Right atrium auricular region (tissue), 2 donors: Measurements from ENCODE around the gene MED19. TPM values are rescaled to one million over a fixed set of nuclear protein-coding genes. Genes with fewer than 3 reads are reported as not detected.
A peak's percentile ranks its signal among the peaks of the same experiment; 100 is the strongest.

Experiments used
- DNase-seq: peaks from one replicate; pipeline ENCODE4 v3.0.0-alpha.2; 2019; ENCODE audit warnings: low spot score
- H3K27ac ChIP-seq, 2 donors: fragments of 200-600 bp; sonication (generic); 1 replicate in 1 of 2; 2 replicates in 1 of 2; pipeline ENCODE4 v1.5.1; 2016 to 2019
- H3K27me3 ChIP-seq, 2 donors: fragments of 200-600 bp; sonication (generic); one replicate each; pipeline versions ENCODE4 v1.5.1 to v1.6.0; 2017 to 2019
- H3K36me3 ChIP-seq: fragments of 200-600 bp; sonication (generic); one replicate; pipeline ENCODE4 v1.5.1; 2016
- H3K4me1 ChIP-seq, 2 donors: fragments of 200-600 bp; sonication (generic); one replicate each; pipeline versions ENCODE4 v1.5.1 to v1.6.0; 2017 to 2019
- H3K4me3 ChIP-seq, 2 donors: fragments of 200-600 bp; sonication (generic); 1 replicate in 1 of 2; 2 replicates in 1 of 2; pipeline ENCODE4 v1.5.1; 2017 to 2019; ENCODE audit warnings: mild to moderate bottlenecking in 1 of 2, moderate library complexity in 1 of 2
- H3K9me3 ChIP-seq, 2 donors: fragments of 200-600 bp; sonication (generic); one replicate each; pipeline ENCODE4 v1.5.1; 2019
- total RNA-seq, 2 donors: library from RNA; depleted of rRNA; stranded (reverse); fragments of >200 nt; gene quantifications; one replicate each; pipeline ENCODE4 v1.1.0, GENCODE V29; 2016
- TF ChIP-seq, protein P1 (sequence below), 2 donors: fragments of 200-600 bp; sonication (generic); IDR thresholded peaks; one replicate each; pipeline ENCODE4 v1.5.1; 2019; ENCODE audit warnings: antibody characterized with exemption in 2 of 2

The MED19 gene
- total RNA-seq, 2 donors from 2014 or later = 15.4 to 17.5 TPM

DNA sequence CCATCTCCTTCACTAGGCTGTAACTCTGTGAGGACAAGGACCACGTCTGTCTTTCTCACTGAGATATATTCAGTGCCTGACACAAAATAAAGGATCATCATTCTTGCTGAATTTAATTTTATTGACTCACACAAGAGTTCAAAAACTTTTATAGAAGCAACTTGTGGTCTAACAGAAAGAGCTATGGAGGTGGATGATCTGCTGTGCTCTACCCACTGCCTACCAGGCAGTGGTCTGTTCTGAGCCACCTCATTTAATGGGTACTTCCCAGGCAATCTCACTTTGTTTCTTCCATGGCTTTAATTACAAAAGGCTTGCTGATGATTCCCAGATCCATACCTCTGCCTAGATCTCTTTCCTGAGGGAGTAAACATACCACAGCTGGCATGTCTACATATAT is 34.9 kb upstream of the MED19 start:
- TF ChIP-seq, protein P1, sequence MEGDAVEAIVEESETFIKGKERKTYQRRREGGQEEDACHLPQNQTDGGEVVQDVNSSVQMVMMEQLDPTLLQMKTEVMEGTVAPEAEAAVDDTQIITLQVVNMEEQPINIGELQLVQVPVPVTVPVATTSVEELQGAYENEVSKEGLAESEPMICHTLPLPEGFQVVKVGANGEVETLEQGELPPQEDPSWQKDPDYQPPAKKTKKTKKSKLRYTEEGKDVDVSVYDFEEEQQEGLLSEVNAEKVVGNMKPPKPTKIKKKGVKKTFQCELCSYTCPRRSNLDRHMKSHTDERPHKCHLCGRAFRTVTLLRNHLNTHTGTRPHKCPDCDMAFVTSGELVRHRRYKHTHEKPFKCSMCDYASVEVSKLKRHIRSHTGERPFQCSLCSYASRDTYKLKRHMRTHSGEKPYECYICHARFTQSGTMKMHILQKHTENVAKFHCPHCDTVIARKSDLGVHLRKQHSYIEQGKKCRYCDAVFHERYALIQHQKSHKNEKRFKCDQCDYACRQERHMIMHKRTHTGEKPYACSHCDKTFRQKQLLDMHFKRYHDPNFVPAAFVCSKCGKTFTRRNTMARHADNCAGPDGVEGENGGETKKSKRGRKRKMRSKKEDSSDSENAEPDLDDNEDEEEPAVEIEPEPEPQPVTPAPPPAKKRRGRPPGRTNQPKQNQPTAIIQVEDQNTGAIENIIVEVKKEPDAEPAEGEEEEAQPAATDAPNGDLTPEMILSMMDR (IDR thresholded peaks at IDR 0.05) = no peak
- Histone ChIP-seq H3K27ac (no peak overlapping the region), H3K4me1 (peaks cover 0 to 23% of the 10 kb centered on the region in 2 donors), H3K4me3 (no peak overlapping the region), H3K27me3 (no peaks in the 10 kb centered on the region), H3K9me3 (no peaks in the 10 kb centered on the region), H3K36me3 (peaks cover 27% of the 10 kb centered on the region)
- DNase-seq = no peak

DNA sequence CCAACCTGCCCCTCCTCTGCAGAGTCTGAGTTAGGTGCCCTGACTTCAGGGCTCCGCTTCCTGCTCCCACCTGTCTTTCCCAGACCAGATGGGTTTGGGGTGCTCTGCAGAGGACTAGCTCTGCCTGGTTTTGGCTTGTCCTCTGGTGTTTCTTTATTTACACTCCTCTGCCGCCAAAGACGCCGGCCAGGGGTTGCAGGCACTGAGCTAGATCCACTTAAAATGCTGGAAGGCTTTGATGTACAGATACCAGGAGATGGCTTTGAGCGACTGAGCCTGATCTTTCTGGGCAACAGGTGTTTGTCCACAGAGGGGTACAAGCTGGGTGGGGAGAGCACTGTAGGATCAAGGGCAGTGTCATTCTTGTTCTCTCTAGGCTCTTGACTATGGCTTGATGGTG is 33.2 kb upstream of the MED19 start:
- Histone ChIP-seq H3K36me3 (peaks cover 27% of the 10 kb centered on the region), H3K9me3 (no peaks in the 10 kb centered on the region), H3K4me3 (no peak overlapping the region), H3K27me3 (no peaks in the 10 kb centered on the region), H3K4me1 (peaks cover 0 to 25% of the 10 kb centered on the region in 2 donors), H3K27ac (no peak overlapping the region)
- no peak for DNase-seq
- TF ChIP-seq, protein P1 (IDR thresholded peaks at IDR 0.05) = no peak

- peaks cover 28% of the 10 kb centered on the region for H3K36me3 ChIP-seq
- H3K27me3 ChIP-seq = no peaks in the 10 kb centered on the region
- H3K4me1 ChIP-seq = peaks cover 0 to 25% of the 10 kb centered on the region in 2 donors
- no peak for DNase-seq
- H3K27ac ChIP-seq = no peak overlapping the region
- no peak overlapping the region for H3K4me3 ChIP-seq
- H3K9me3 ChIP-seq = no peaks in the 10 kb centered on the region
- TF ChIP-seq, protein P1 (IDR thresholded peaks at IDR 0.05) = no peak
Observed at GRCh38 chr11:57744357-57744756, 32.3 kb upstream of the MED19 start.

DNA sequence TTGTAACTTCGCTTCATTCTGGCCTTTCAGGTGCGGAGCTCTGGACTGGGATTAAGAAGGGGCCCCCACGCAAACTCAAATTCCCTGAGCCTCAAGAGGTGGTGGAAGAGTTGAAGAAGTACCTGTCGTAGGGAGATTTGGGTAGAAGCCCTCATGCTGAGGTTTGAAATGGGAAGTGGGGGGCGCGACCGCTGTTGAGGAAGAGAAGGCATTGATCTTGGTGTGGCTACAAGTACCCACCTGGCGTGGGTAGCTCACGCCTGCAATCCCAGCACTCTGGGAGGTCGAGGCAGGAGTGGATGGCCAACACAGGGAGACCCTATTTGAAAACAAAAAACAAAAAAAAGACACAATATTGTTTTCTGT is 30.1 kb upstream of the MED19 start:
- no peak for DNase-seq
- no peaks in the 10 kb centered on the region for H3K27me3 ChIP-seq
- H3K36me3 ChIP-seq = peaks cover 48% of the 10 kb centered on the region
- no peaks in the 10 kb centered on the region for H3K9me3 ChIP-seq
- TF ChIP-seq, protein P1 (IDR thresholded peaks at IDR 0.05) = no peak
- peak overlapping the region; percentile 76 to 92 for H3K4me3 ChIP-seq
- peak overlapping the region; percentile 94 to 96 for H3K27ac ChIP-seq
- H3K4me1 ChIP-seq = peaks cover 0 to 25% of the 10 kb centered on the region in 2 donors

- H3K36me3 ChIP-seq = peaks cover 48% of the 10 kb centered on the region
- H3K4me1 ChIP-seq = peaks cover 0 to 25% of the 10 kb centered on the region in 2 donors
- H3K4me3 ChIP-seq = peak within 1 kb of the TSS; percentile 76 to 92
- TF ChIP-seq, protein P1 (IDR thresholded peaks at IDR 0.05) = no peak
- H3K9me3 ChIP-seq = no peaks in the 10 kb centered on the region
- peak; percentile 98 for DNase-seq
- H3K27me3 ChIP-seq = no peaks in the 10 kb centered on the region
- peak within 1 kb of the TSS; percentile 94 to 96 for H3K27ac ChIP-seq
Observed at GRCh38 chr11:57741132-57742086, 29.4 kb upstream of the MED19 start, which contains the start of gene SELENOH. Gene SELENOH, plus strand, starts transcription at chr11:57741491. Its CDS starts 105 bp downstream, at chr11:57741596.
